B cell (primary cell): Measurements from ENCODE around the gene UCP2.

Experiments used
- EZH2 ChIP-seq: IDR thresholded peaks from 2 replicates; pipeline ENCODE4 v1.6.1; 2012; ENCODE audit warnings: borderline replicate concordance, low read depth, mild to moderate bottlenecking, moderate library complexity, low read length; ENCODE audit not compliant: insufficient read depth, poor library complexity, severe bottlenecking
- TF ChIP-seq, protein P1 (sequence below): fragments of 200-600 bp; IDR thresholded peaks from one replicate; pipeline ENCODE4 v1.8.0; 2022; ENCODE audit warnings: antibody characterized with exemption, mild to moderate bottlenecking

DNA sequence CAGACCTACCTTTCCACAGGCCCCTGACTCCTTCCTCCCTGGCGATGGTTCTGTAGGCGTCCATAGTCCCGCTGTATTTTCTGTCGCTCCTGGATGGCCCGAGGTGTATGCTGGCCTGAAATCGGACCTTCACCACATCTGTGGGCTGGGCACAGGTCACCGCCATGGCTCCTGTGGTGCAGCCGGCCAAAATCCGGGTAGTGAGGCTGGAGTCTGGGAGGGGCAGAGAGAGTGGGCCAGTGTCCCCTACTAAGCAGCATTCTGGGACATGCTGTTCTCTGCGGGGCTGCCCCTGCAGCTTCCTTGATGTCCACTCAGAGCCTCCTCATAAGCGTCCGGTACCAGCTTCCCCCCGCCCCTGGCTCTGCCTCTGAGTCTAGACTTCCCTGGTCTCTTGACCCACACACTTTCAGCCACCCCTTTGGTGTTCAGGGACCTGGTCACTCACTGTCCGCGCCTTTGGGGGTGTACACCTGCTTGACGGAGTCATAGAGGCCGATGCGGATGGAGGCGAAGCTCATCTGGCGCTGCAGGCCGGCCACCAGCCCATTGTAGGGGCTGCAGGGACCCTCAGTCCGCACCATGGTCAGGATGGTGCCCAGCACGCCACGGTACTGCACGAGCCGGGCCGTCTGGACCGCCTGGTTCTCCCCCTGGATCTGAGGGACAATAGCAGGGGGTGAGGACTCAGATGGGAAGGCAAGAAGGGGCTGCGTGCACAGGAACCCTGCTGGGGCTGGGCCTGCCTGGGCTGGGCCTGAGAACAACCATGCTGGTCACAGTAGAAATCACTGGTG lies 23.3 kb upstream of the UCP2 start:
- TF ChIP-seq, protein P1, sequence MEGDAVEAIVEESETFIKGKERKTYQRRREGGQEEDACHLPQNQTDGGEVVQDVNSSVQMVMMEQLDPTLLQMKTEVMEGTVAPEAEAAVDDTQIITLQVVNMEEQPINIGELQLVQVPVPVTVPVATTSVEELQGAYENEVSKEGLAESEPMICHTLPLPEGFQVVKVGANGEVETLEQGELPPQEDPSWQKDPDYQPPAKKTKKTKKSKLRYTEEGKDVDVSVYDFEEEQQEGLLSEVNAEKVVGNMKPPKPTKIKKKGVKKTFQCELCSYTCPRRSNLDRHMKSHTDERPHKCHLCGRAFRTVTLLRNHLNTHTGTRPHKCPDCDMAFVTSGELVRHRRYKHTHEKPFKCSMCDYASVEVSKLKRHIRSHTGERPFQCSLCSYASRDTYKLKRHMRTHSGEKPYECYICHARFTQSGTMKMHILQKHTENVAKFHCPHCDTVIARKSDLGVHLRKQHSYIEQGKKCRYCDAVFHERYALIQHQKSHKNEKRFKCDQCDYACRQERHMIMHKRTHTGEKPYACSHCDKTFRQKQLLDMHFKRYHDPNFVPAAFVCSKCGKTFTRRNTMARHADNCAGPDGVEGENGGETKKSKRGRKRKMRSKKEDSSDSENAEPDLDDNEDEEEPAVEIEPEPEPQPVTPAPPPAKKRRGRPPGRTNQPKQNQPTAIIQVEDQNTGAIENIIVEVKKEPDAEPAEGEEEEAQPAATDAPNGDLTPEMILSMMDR = no peak
- no peak for TF ChIP-seq EZH2
